Neural progenitor cell (in vitro differentiated cells): ENCODE data around the gene C20orf96. TPM values are rescaled to one million over a fixed set of nuclear protein-coding genes. Genes with fewer than 3 reads are reported as not detected.

Experiments
- DNase-seq: peaks from one replicate; pipeline ENCODE4 v3.0.0-alpha.2; 2016; ENCODE audit warnings: low spot score
- H2AFZ ChIP-seq: fragments of 200-600 bp; sonication (generic); replicated peaks from 2 replicates; pipeline ENCODE4 v1.6.1; 2016; ENCODE audit warnings: antibody characterized with exemption
- H3F3A ChIP-seq: fragments of 200-600 bp; sonication (generic); 2 replicates; pipeline ENCODE4 v1.6.1; 2016; ENCODE audit warnings: antibody characterized with exemption, low read depth
- H3K27ac ChIP-seq: fragments of 200-600 bp; sonication (generic); 2 replicates; pipeline ENCODE4 v1.5.1; 2016; ENCODE audit warnings: mild to moderate bottlenecking
- H3K27me3 ChIP-seq: fragments of 200-600 bp; sonication (generic); 2 replicates; pipeline ENCODE4 v1.6.1; 2016; ENCODE audit warnings: mild to moderate bottlenecking, moderate library complexity
- H3K36me3 ChIP-seq: fragments of 200-600 bp; sonication (generic); 2 replicates; pipeline ENCODE4 v1.5.1; 2016
- H3K4me1 ChIP-seq: fragments of 200-600 bp; sonication (generic); 2 replicates; pipeline ENCODE4 v1.6.1; 2016; ENCODE audit warnings: mixed run types
- H3K4me2 ChIP-seq: fragments of 200-600 bp; sonication (generic); 2 replicates; pipeline ENCODE4 v1.6.1; 2016
- H3K4me3 ChIP-seq: fragments of 200-600 bp; sonication (generic); 2 replicates; pipeline ENCODE4 v1.5.1; 2016
- H3K79me2 ChIP-seq: fragments of 200-600 bp; sonication (generic); 2 replicates; pipeline ENCODE4 v1.6.1; 2016; ENCODE audit warnings: low read depth
- H3K9ac ChIP-seq: fragments of 200-600 bp; sonication (generic); 2 replicates; pipeline ENCODE4 v1.6.1; 2016
- H3K9me3 ChIP-seq: fragments of 200-600 bp; sonication (generic); 2 replicates; pipeline ENCODE4 v1.5.1; 2016; ENCODE audit warnings: low read depth
- H4K20me1 ChIP-seq: fragments of 200-600 bp; sonication (generic); 2 replicates; pipeline ENCODE4 v1.6.1; 2016; ENCODE audit warnings: low read depth
- H3K27ac Mint-ChIP-seq: 3 replicates; pipeline ENCODE4 v1.8.0; 2021; ENCODE audit warnings: mixed read lengths
- H3K27me3 Mint-ChIP-seq: 2 replicates; pipeline ENCODE4 v1.8.0; 2022; ENCODE audit warnings: low read depth, mild to moderate bottlenecking, inconsistent platforms, moderate library complexity, mixed read lengths; ENCODE audit not compliant: insufficient read depth
- H3K36me3 Mint-ChIP-seq: 3 replicates; pipeline ENCODE4 v1.8.0; 2021; ENCODE audit warnings: mixed read lengths
- H3K4me1 Mint-ChIP-seq: 3 replicates; pipeline ENCODE4 v1.8.0; 2021; ENCODE audit warnings: mixed read lengths
- H3K4me3 Mint-ChIP-seq: 3 replicates; pipeline ENCODE4 v1.8.0; 2021; ENCODE audit warnings: mild to moderate bottlenecking, moderate library complexity, mixed read lengths
- H3K9me3 Mint-ChIP-seq: 3 replicates; pipeline ENCODE4 v1.8.0; 2020; ENCODE audit warnings: mixed read lengths
- CTCF ChIP-seq: fragments of 200-600 bp; sonication (generic); IDR thresholded peaks from 2 replicates; pipeline ENCODE4 v1.5.1; 2017; ENCODE audit warnings: antibody characterized with exemption, mild to moderate bottlenecking
- EZH2 ChIP-seq: fragments of 200-600 bp; sonication (generic); IDR thresholded peaks from 2 replicates; pipeline ENCODE4 v1.6.1; 2017; ENCODE audit warnings: antibody characterized with exemption, mild to moderate bottlenecking, moderate library complexity
- EZH2phosphoT487 ChIP-seq: fragments of 200-600 bp; sonication (generic); IDR thresholded peaks from 2 replicates; pipeline ENCODE4 v1.6.1; 2017; ENCODE audit warnings: antibody characterized with exemption
- total RNA-seq: library from RNA; depleted of rRNA; stranded (reverse); fragments of >200 nt; gene quantifications from 2 replicates; pipeline ENCODE4 v1.2.3, GENCODE V29; 2015; ENCODE audit warnings: low replicate concordance

Gene C20orf96
- total RNA-seq, 1 donor from 2014 or later = 6.0 TPM

GRCh38 chr20:312866-313265 is 22.3 kb upstream of the C20orf96 start:
- H3K9me3 Mint-ChIP-seq = no peaks in the 10 kb centered on the region
- peaks cover 30% of the 10 kb centered on the region for H3K4me1 Mint-ChIP-seq
- no peaks in the 10 kb centered on the region for H3K9me3 ChIP-seq
- H3K79me2 ChIP-seq = no peaks in the 10 kb centered on the region
- peaks cover 17% of the 10 kb centered on the region for H3F3A ChIP-seq
- no peak overlapping the region for H2AFZ ChIP-seq
- DNase-seq = no peak
- H3K4me3 ChIP-seq = no peak overlapping the region
- no peak overlapping the region for H3K27ac Mint-ChIP-seq
- H4K20me1 ChIP-seq = no peaks in the 10 kb centered on the region
- H3K27me3 ChIP-seq = no peaks in the 10 kb centered on the region
- peaks cover 4% of the 10 kb centered on the region for H3K27me3 Mint-ChIP-seq
- H3K36me3 Mint-ChIP-seq = peaks cover 9% of the 10 kb centered on the region
- no peak overlapping the region for H3K27ac ChIP-seq
- H3K9ac ChIP-seq = no peak overlapping the region
- H3K4me3 Mint-ChIP-seq = no peak overlapping the region
- H3K4me1 ChIP-seq = peaks cover 18% of the 10 kb centered on the region
- no peak overlapping the region for H3K4me2 ChIP-seq
- H3K36me3 ChIP-seq = no peaks in the 10 kb centered on the region
- TF ChIP-seq CTCF = no peak
- TF ChIP-seq EZH2 = no peak

GRCh38 chr20:312067-312466 is 21.5 kb upstream of the C20orf96 start:
- H3K4me3 ChIP-seq = no peak overlapping the region
- TF ChIP-seq EZH2 (no peak), EZH2phosphoT487 (no peak), CTCF (no peak)

GRCh38 chr20:311609-312008 is 21.1 kb upstream of the C20orf96 start:
- Histone ChIP-seq H2AFZ (no peak overlapping the region), H3K4me1 (peaks cover 18% of the 10 kb centered on the region), H3K79me2 (no peaks in the 10 kb centered on the region), H3K4me2 (no peak overlapping the region), H3K9ac (no peak overlapping the region), H3K9me3 (no peaks in the 10 kb centered on the region), H3K27ac (no peak overlapping the region), H3K4me3 (no peak overlapping the region), H3K27me3 (no peaks in the 10 kb centered on the region), H4K20me1 (no peaks in the 10 kb centered on the region), H3K36me3 (no peaks in the 10 kb centered on the region), H3F3A (peaks cover 17% of the 10 kb centered on the region)
- TF ChIP-seq CTCF (no peak), EZH2 (no peak), EZH2phosphoT487 (no peak)
- Mint-ChIP-seq H3K27ac (peak overlapping the region; percentile 80), H3K4me3 (peak overlapping the region; percentile 54), H3K9me3 (no peaks in the 10 kb centered on the region), H3K27me3 (peaks cover 2% of the 10 kb centered on the region), H3K4me1 (peaks cover 29% of the 10 kb centered on the region), H3K36me3 (peaks cover 4% of the 10 kb centered on the region)
- DNase-seq = no peak

More at GRCh38 chr20:312067-312466, 21.5 kb upstream of the C20orf96 start:
- peaks cover 30% of the 10 kb centered on the region for H3K4me1 Mint-ChIP-seq
- H3F3A ChIP-seq = peaks cover 17% of the 10 kb centered on the region
- no peaks in the 10 kb centered on the region for H3K9me3 Mint-ChIP-seq
- no peaks in the 10 kb centered on the region for H3K36me3 ChIP-seq
- no peak overlapping the region for H3K4me2 ChIP-seq
- H2AFZ ChIP-seq = no peak overlapping the region
- peaks cover 2% of the 10 kb centered on the region for H3K27me3 Mint-ChIP-seq
- no peaks in the 10 kb centered on the region for H3K9me3 ChIP-seq
- peaks cover 6% of the 10 kb centered on the region for H3K36me3 Mint-ChIP-seq
- peaks cover 18% of the 10 kb centered on the region for H3K4me1 ChIP-seq
- H3K27ac ChIP-seq = no peak overlapping the region
- H4K20me1 ChIP-seq = no peaks in the 10 kb centered on the region
- no peak overlapping the region for H3K4me3 Mint-ChIP-seq
- no peak for DNase-seq
- no peak overlapping the region for H3K9ac ChIP-seq
- no peaks in the 10 kb centered on the region for H3K79me2 ChIP-seq
- H3K27me3 ChIP-seq = no peaks in the 10 kb centered on the region
- peak overlapping the region; percentile 50 for H3K27ac Mint-ChIP-seq
